IPS-15b (cell line): ENCODE measurements around the gene DLK2.

Source experiments
- H3K27me3 ChIP-seq: one replicate; pipeline ENCODE4 v1.6.1; 2013; ENCODE audit warnings: low read length; ENCODE audit not compliant: control insufficient read depth, insufficient read depth
- H3K36me3 ChIP-seq: one replicate; pipeline ENCODE4 v1.6.1; 2013; ENCODE audit warnings: low read length; ENCODE audit not compliant: control insufficient read depth, insufficient read depth
- H3K4me1 ChIP-seq: one replicate; pipeline ENCODE4 v1.6.1; 2013; ENCODE audit warnings: mild to moderate bottlenecking, low read length; ENCODE audit not compliant: control insufficient read depth, insufficient read depth
- H3K4me3 ChIP-seq: one replicate; pipeline ENCODE4 v1.5.1; 2013; ENCODE audit warnings: low read depth, low read length
- H3K9ac ChIP-seq: one replicate; pipeline ENCODE4 v1.6.1; 2013; ENCODE audit warnings: low read depth, mild to moderate bottlenecking, low read length
- H3K9me3 ChIP-seq: one replicate; pipeline ENCODE4 v1.6.1; 2013; ENCODE audit warnings: mild to moderate bottlenecking, low read length; ENCODE audit not compliant: control insufficient read depth, insufficient read depth

Gene DLK2

GRCh38 chr6:43450699-43451131, 4.6 kb downstream of the DLK2 start:
- peaks cover 31% of the 10 kb centered on the region for H3K36me3 ChIP-seq

GRCh38 chr6:43448916-43449315, 6.4 kb downstream of the DLK2 start:
- Histone ChIP-seq H3K4me1 (no peaks in the 10 kb centered on the region), H3K9me3 (no peaks in the 10 kb centered on the region), H3K27me3 (no peaks in the 10 kb centered on the region), H3K9ac (no peak overlapping the region), H3K4me3 (no peak overlapping the region), H3K36me3 (peaks cover 31% of the 10 kb centered on the region)

More at GRCh38 chr6:43450699-43451131, 4.6 kb downstream of the DLK2 start:
- no peak overlapping the region for H3K9ac ChIP-seq
- no peaks in the 10 kb centered on the region for H3K4me1 ChIP-seq
- no peak overlapping the region for H3K4me3 ChIP-seq
- H3K9me3 ChIP-seq = no peaks in the 10 kb centered on the region
- H3K27me3 ChIP-seq = peaks cover 2% of the 10 kb centered on the region

- H3K27me3 ChIP-seq = no peaks in the 10 kb centered on the region
- H3K9ac ChIP-seq = no peak overlapping the region
- no peaks in the 10 kb centered on the region for H3K4me1 ChIP-seq
- H3K4me3 ChIP-seq = no peak overlapping the region
- peaks cover 37% of the 10 kb centered on the region for H3K36me3 ChIP-seq
- no peaks in the 10 kb centered on the region for H3K9me3 ChIP-seq
Observed at GRCh38 chr6:43447604-43448003, 7.7 kb downstream of the DLK2 start.

GRCh38 chr6:43445576-43445975, 9.8 kb downstream of the DLK2 start:
- H3K9ac ChIP-seq = no peak overlapping the region
- no peaks in the 10 kb centered on the region for H3K9me3 ChIP-seq
- H3K36me3 ChIP-seq = peaks cover 32% of the 10 kb centered on the region
- no peak overlapping the region for H3K4me3 ChIP-seq
- no peaks in the 10 kb centered on the region for H3K27me3 ChIP-seq
- no peaks in the 10 kb centered on the region for H3K4me1 ChIP-seq

GRCh38 chr6:43444582-43444981, 10.8 kb downstream of the DLK2 start:
- peaks cover 23% of the 10 kb centered on the region for H3K36me3 ChIP-seq
- no peaks in the 10 kb centered on the region for H3K9me3 ChIP-seq
- no peak overlapping the region for H3K9ac ChIP-seq
- no peak overlapping the region for H3K4me3 ChIP-seq
- H3K27me3 ChIP-seq = no peaks in the 10 kb centered on the region
- H3K4me1 ChIP-seq = no peaks in the 10 kb centered on the region

- no peak overlapping the region for H3K9ac ChIP-seq
- H3K4me3 ChIP-seq = no peak overlapping the region
- no peaks in the 10 kb centered on the region for H3K4me1 ChIP-seq
- H3K9me3 ChIP-seq = no peaks in the 10 kb centered on the region
- H3K27me3 ChIP-seq = no peaks in the 10 kb centered on the region
- peaks cover 19% of the 10 kb centered on the region for H3K36me3 ChIP-seq
Observed at GRCh38 chr6:43444036-43444435, 11.3 kb downstream of the DLK2 start.

- H3K4me3 ChIP-seq = no peak overlapping the region
- no peaks in the 10 kb centered on the region for H3K27me3 ChIP-seq
- H3K9me3 ChIP-seq = no peaks in the 10 kb centered on the region
- no peak overlapping the region for H3K9ac ChIP-seq
- no peaks in the 10 kb centered on the region for H3K4me1 ChIP-seq
- H3K36me3 ChIP-seq = peaks cover 15% of the 10 kb centered on the region
Observed at GRCh38 chr6:43442935-43443334, 12.4 kb downstream of the DLK2 start.

- H3K36me3 ChIP-seq = peaks cover 5% of the 10 kb centered on the region
- no peaks in the 10 kb centered on the region for H3K4me1 ChIP-seq
- H3K4me3 ChIP-seq = no peak overlapping the region
- no peaks in the 10 kb centered on the region for H3K27me3 ChIP-seq
- no peaks in the 10 kb centered on the region for H3K9me3 ChIP-seq
- H3K9ac ChIP-seq = no peak overlapping the region
Observed at GRCh38 chr6:43437700-43438099, 17.6 kb downstream of the DLK2 start.

- Histone ChIP-seq H3K4me1 (no peaks in the 10 kb centered on the region), H3K27me3 (no peaks in the 10 kb centered on the region), H3K9ac (no peak overlapping the region), H3K9me3 (no peaks in the 10 kb centered on the region), H3K36me3 (peaks cover 12% of the 10 kb centered on the region), H3K4me3 (no peak overlapping the region)
Observed at GRCh38 chr6:43436577-43437282, 18.6 kb downstream of the DLK2 start.

GRCh38 chr6:43435682-43436437, 19.5 kb downstream of the DLK2 start:
- no peaks in the 10 kb centered on the region for H3K9me3 ChIP-seq
- no peaks in the 10 kb centered on the region for H3K27me3 ChIP-seq
- H3K4me3 ChIP-seq = no peak overlapping the region
- H3K4me1 ChIP-seq = no peaks in the 10 kb centered on the region
- peaks cover 12% of the 10 kb centered on the region for H3K36me3 ChIP-seq
- H3K9ac ChIP-seq = no peak overlapping the region

GRCh38 chr6:43434943-43435342, 20.4 kb downstream of the DLK2 start:
- H3K4me3 ChIP-seq = no peak overlapping the region
- peaks cover 12% of the 10 kb centered on the region for H3K36me3 ChIP-seq
- no peaks in the 10 kb centered on the region for H3K4me1 ChIP-seq
- no peaks in the 10 kb centered on the region for H3K9me3 ChIP-seq
- no peak overlapping the region for H3K9ac ChIP-seq
- H3K27me3 ChIP-seq = no peaks in the 10 kb centered on the region
